ENCODE data around the gene EN1.

EN1 gene

GRCh38 chr2:118817469-118817868 lies 30.0 kb downstream of the EN1 start:
- no peak for DNase-seq (ENCODE audit: low read depth in 2 of 2)

- no peak for DNase-seq (ENCODE audit: low read depth in 2 of 2)
Measured at GRCh38 chr2:118816669-118817068, 30.8 kb downstream of the EN1 start.

DNA sequence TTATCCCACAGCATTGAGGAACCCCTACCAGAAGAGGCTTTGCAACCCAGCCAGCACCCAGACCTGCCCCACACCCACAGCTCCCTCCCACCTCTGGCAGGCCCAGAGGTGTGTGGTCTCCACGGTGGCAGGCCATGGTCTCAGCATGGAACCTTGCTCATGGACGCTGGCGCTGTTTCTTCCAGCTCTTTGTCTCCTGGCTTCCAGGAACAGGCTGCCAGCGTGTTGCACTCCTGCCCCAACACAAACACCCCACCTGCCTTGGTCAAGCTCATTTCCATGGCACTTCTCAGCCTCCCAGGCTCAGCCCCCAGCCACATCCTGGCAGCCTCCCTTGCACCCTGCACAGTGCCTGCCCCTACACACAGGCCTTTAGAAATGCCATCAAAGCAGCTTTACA lies 31.7 kb downstream of the EN1 start:
- no peak for DNase-seq (ENCODE audit: low read depth in 2 of 2)

DNA sequence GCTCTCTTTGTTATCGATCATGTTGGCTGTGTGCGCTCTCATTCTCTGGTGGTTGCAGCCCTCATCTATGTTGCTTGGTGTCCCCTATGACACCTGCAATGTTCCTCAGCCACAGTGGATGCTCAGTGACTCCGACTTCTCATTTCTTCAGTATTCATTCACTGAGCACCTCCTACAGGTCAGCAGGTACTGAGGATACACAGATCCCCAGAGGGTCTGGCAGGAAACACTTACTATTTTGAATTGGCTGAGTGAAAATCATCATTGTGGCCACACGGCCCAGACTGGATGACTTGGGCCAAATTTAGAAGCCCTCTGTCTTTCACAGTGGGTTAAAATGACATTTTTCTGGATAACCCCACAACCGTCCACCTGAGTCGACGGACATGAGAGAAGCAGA lies 32.1 kb downstream of the EN1 start:
- DNase-seq (ENCODE audit: low read depth in 2 of 2), result no peak

DNA sequence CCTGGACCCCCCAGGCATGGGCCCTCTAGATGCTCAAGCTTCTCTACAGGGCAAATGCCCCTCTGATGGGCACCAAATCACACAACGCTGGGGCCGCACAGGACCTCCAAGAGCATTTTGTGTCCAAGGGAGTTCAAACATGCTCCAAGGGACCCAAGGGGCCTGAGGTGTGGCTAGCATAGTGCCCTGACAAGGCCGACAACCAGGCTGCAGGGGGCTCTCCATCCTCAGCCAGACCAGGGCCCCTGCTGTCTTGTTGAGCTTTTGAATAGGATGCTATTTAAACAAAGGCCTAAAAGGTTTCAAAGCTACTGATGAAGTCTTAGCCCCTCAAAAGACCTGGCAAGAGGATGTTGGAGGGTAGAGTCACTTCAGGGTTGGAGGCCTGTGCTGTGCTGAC lies 33.1 kb downstream of the EN1 start:
- DNase-seq (ENCODE audit: low read depth in 2 of 2), result no peak

DNA sequence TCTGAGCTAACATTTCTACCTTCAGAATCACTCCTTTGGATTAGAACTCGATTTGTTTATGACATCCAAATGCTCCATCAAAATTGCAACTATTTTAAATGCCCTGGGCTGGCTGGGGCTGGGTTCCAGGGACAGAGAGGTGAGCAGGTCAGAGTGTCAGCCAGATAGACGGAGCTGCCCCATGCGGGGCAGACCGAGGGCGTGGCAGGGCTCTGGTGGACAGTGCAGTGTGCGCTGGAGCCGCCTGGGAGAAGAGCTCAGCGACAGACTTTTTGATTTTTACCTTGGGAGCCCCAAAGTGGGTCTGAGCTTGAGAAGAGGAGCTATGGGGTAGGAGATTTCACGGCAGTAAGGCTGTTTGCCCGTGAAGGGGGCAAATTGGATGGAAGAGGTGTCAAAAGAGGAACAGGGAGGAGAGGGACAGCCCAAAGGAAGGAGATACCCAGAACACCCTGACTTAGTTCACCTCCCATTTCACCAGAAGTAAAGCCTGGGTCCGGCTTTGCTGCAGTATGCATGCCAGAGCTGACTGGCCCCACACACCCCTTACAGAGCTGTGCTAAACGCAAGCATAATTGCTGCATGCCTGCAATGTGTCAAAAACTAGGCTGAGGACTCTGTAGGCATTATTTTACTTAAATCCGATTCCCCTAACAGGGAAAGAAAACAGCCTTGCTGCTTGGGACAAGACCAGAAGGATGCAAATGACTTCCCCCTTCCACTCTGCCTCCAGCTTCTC lies 33.7 kb downstream of the EN1 start:
- DNase-seq (ENCODE audit: low read depth in 2 of 2), result no peak

DNA sequence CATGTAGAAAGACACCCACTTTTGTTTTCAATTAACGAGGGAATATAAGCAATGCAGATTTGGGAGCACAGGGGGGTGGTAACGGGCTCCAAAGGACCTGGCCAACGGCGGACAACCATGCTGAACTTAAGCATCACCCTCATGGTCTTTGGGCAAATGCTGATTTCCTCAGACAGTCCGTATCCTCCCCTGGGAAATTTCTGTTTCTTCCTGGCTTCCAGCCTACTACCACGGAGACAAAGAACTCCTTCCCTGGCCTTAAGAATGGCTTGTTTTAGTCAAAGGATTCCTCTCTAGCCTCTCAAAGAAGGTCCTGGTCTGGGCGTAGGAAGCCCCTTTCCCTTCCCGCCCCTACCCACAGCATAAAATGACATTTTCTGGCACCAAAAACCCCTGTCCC lies 34.3 kb downstream of the EN1 start:
- DNase-seq (ENCODE audit: low read depth in 2 of 2), result no peak

DNA sequence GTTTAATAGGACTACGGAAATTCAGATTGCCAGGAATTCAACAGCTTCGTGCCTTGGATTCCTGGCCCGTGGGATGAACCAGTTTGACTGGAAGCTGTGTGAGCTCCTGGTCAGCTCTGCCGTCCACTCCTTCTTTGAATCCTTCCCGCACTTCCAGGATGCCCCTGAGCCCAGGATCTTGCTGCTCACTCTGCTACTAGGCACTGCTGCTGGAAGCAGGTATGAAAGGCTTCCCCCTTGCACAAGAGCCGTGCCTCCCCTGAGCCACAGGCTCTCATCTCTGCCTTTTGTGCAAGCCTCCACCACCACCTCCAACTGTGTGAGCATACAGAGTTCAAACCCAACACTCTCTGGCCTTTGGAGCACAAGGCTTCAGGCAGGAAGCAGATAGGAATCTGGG lies 34.9 kb downstream of the EN1 start:
- DNase-seq (ENCODE audit: low read depth in 2 of 2), result no peak

- DNase-seq (ENCODE audit: low read depth in 2 of 2), result no peak
Measured at GRCh38 chr2:118811514-118812115, 35.8 kb downstream of the EN1 start.

GRCh38 chr2:118810766-118811165 lies 36.7 kb downstream of the EN1 start:
- no peak for DNase-seq (ENCODE audit: low read depth in 2 of 2)

DNA sequence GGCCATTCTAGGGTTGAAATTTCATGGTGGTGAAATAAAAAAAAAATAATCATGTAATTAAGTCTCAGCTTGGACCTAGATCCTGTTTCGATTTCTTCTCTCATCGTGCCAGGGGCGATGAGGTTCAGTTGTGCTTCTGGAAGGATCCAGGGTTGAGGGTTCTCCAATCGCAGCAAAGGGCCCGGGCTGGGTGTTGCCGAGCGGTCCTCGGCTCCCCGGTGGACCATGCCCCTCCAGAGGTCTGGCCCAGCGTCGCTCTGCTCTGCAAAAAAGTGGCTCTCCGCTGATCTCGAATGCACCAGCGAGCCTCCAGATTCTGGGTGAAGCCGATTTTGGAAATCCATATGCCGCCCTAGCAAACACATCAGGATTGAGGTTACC lies 39.0 kb downstream of the EN1 start:
- DNase-seq (ENCODE audit: low read depth in 2 of 2), result no peak

- DNase-seq (ENCODE audit: low read depth in 2 of 2), result no peak
Measured at GRCh38 chr2:118807668-118808428, 39.6 kb downstream of the EN1 start.

GRCh38 chr2:118806797-118807667 lies 40.4 kb downstream of the EN1 start:
- DNase-seq (ENCODE audit: low read depth in 2 of 2), result no peak

GRCh38 chr2:118805064-118805690 lies 42.3 kb downstream of the EN1 start:
- DNase-seq (ENCODE audit: low read depth in 2 of 2), result no peak

DNA sequence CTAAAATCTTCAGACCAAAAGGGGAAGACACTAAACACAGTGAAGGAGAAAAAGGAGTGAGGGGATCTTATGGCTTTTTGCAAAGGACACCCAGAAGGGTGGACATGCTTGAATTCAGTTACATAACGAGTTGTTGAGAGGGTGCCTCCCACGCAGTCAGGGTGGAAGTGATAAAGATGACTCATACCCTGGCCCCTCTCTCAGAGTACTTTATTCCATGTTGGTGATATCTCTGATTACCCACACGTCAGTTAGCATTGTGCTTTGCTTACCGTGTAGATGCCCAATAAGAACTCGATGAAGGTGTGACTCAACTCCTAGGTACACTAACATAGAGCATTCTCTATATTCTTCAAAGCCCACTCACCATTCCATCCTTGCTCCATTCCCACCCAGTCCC lies 44.4 kb downstream of the EN1 start:
- DNase-seq (ENCODE audit: low read depth in 2 of 2), result no peak

- no peak for DNase-seq (ENCODE audit: low read depth in 2 of 2)
Measured at GRCh38 chr2:118801151-118801550, 46.3 kb downstream of the EN1 start.

DNA sequence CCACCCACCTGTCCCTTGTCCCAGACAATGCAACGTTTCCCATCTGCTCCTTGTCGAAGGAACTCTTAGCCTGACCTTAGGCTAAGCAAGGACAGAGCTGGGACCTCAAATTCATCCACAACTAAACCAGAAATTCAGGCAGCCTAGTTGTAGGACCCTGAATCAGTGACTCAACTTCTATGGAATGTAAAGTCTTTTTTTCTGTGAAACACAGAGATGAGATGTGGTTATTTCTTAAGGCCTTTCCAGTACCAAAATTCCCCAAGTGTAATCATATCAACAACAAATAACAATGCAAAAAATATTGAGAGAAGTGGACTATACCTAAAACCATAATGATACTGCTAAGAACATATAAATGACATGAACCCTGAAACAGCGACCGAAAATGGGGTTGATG lies 46.7 kb downstream of the EN1 start:
- no peak for DNase-seq (ENCODE audit: low read depth in 2 of 2)

- no peak for DNase-seq (ENCODE audit: low read depth in 2 of 2)
Measured at GRCh38 chr2:118794546-118794945, 52.9 kb downstream of the EN1 start.
